MV-4-11 (cell line): ENCODE data around the gene CREG2.
"Not testable (repeated sequence)": the region's sequence is repeated elsewhere in the genome, so short reads cannot be mapped to it uniquely, and the experiment has no call there.

Experiments used
- DNase-seq: peaks from one replicate; lab custom pipeline; 2025; lab: John Stamatoyannopoulos, UW

CREG2 gene

GRCh38 chr2:101342625-101343008, 44.7 kb downstream of the CREG2 start:
- DNase-seq, result no peak

DNA sequence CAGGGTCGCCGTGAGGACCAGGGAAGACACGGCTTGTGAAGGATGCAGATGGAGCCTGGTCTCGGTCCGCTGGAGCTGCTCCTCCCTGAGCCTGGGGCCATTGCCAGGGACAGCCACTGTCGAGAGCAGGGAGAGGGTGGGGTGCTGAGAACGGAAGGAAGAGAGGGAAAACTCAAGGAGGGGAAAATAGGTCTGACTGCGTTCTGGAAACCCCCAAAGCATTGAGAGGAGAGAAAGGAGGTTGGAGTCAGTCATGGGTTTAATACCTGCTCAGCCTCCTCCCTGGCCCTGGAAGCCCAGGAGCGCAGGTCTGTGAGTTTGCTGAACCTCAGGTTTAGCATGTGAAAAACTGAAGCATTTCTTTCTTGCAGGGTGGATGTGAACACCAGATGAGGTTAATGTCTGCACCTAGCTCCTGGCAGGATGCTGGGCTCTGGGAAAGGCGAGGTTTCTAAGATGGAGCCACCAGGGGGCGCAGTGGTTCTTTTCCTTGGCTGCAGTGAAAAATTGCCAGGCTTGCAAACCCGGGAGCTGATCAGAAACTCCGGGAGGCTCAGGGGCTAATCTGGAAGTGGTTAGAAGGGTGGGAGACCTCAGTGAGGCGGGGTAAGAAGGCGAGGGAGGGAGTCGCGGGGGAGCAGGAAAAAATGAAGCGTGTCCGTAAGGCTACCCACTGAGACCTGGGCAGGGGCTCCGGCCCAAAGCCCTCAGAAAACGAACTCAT, 45.2 kb downstream of the CREG2 start:
- peak; percentile 45 for DNase-seq

DNA sequence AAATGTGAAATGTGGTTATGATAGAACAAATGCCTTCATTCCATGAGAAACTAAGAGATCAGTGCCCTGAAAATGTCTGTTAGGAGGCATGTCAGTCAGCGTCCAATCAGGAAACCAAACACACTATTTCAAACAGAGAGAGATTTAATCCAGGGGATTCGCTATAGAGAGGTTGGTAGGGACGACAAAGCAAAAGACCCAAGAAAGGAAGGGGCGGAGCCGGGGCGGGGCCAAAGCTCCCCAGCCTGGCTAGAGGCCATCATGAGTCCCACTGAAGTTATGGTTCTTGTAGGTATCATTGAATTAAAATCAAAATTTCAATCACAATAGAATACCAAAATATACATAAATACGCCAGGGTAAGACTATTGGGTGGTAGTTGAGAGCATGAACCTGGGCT, 45.9 kb downstream of the CREG2 start:
- DNase-seq, result no peak

- peak; percentile 73 for DNase-seq
Measured at GRCh38 chr2:101340141-101340551, 47.2 kb downstream of the CREG2 start.

- no peak for DNase-seq
Measured at GRCh38 chr2:101339266-101339880, 47.9 kb downstream of the CREG2 start.

GRCh38 chr2:101337877-101338276, 49.4 kb downstream of the CREG2 start:
- DNase-seq, result no peak

- DNase-seq, result no peak
Measured at GRCh38 chr2:101332885-101333766, 54.2 kb downstream of the CREG2 start.

DNA sequence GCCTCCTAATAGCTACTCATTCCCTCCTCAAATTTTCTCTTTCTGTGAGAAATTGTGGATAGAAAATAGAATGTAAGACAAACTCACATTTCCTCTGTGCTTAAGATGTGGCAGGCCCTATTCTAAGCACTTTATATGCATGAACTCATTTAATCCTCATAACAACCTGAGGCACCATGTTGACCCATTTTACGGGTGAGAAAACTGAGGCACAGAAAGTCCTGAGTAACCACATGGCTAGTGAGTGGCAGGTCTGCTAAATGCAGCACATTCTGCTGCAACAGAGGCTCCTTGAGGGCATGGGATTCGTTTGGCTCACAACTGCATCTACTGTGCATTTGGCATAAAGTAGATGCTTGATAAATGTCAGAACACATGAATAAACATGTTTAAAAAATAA, 56.1 kb downstream of the CREG2 start:
- DNase-seq, result no peak

DNA sequence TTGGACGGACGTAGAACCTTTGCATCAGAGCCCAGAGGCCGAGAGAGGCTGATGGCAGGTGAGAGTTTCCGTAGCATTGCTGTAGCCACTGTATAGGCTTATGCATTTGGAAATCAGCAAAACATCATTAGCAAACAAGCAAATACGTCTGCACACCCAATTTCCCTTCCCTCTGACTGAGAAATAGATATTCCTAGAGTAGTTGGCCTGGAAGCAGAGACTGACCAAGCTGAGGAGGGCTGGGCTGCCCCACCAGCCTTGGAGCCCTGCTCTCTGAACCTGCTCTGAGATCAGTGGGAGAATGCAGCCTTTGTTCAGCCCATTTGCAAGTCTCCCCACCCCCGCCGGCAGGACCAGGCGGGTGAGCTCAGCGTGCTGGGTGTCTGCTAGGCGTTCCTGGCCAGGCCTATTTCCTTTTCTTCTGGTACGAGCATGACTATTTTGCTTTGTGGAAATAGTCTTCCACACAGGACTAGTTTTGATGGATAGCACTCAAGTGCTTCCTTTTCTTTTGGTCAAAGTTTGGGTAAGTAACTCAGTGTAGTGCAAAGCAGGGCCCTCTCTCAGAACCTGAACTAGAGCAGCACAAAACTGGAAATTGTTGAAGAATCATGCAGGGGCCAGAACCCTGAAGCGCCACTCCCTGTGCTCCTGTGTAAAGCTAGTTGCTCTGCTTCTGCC, 56.9 kb downstream of the CREG2 start:
- no peak for DNase-seq

- DNase-seq, result no peak
Measured at GRCh38 chr2:101329026-101329425, 58.3 kb downstream of the CREG2 start.

DNA sequence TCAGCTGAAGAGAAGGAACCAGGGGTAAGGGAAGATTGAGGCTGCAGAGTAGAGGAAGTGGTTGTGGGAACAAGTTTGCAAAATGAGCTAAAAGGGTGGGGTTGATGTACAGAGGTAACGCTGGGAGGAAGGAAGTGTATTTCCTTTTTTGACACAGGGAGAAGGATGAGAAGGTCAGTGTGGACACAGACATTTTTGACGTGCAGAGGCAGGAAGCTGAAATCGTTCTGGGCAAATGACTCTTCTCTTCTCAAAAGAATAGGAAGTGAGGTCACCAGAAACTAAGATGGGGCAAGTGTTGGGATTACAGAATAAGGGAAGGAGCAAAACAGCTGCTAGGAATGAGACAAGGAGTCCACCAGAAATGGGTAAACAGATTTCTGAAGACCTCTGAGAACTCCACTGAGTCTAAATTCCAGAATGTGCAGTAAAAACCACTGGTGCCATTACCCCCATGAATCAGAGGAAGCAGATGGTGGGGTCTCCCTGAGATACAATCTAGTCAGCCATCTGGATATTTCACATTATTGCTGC, 58.8 kb downstream of the CREG2 start:
- DNase-seq, result peak; percentile 100

GRCh38 chr2:101327863-101328394, 59.4 kb downstream of the CREG2 start:
- no peak for DNase-seq

DNA sequence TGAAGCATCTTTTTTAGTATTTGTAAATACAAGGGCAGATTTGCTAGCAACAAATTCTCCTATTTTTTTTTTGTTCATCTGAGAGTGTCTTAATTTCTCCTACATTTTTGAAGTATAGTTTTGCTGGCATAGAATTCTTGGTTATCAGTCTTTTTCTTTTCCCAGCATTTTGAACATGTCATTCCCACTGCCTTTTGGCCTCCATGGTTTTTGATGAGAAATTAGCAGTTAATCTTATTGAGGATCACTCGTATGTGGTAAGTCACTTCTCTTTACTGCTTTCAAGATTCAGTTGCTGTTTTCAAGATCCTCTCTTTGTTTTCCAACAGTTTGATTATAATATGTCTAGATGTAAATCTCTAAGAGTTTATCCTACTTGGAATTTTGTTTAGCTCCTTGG, 61.9 kb downstream of the CREG2 start:
- DNase-seq, result peak; percentile 31

- DNase-seq, result not testable (repeated sequence)
Measured at GRCh38 chr2:101316568-101316967, 70.7 kb downstream of the CREG2 start.

DNA sequence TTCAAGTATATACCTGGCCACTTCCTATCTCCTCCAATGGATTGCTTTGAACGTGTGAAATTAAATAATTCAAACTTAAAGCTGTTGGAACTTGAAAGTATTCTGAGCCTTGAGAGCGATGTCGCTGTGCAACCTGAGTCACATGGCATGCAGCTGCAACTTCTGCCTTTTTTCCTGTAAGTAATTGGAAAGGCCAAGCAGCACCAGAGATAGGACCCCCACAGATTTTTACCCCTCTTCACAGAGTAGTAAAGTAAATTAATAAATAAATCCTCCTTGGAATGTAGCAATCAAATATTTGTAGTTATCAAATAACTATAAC, 75.6 kb downstream of the CREG2 start:
- no peak for DNase-seq

DNA sequence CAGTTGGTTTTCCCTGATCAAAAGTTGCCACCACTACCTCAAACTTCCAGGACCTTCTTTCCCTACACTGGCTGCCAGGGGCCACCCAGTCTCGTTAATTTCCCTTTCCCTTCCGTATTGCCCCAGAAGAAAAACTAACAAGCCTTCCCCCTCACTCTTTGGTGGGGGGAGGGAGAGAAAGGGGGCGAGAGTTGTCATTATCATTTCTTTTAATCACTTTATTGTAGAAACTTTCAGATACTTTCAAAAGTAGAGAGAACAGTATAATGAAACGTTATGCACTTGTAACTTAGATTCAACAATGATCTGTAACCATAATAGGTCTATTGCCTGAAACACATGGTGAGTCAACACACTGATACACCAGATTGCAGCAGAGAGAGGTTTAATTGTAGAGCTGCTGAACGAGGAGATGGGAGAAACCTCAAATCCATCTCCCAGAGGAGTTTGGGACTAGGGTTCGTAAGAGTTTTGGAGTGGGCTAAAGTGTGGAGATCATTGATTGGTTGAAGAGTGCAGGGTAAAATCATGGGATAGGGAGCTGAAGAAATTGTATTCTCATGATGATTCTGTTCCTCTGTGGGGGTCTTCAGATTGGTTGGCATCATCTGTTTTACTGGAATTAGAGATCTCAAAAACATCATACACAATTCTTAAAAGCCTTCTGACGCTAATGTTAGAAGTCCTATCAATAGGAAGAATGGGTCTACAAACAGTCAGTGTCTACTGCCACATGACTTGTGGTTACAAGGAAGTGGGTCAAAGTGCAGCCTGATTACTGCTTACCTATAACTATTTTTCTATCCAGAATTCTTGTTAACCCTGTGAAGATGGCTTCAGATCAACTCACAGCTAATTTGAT, 76.2 kb downstream of the CREG2 start:
- DNase-seq, result no peak

GRCh38 chr2:101310090-101310833, 77.0 kb downstream of the CREG2 start:
- no peak for DNase-seq

- peak; percentile 99 for DNase-seq
Measured at GRCh38 chr2:101308432-101309210, 78.7 kb downstream of the CREG2 start, which contains the start of gene RNF149. Gene RNF149 (minus strand): TSS chr2:101308701. CDS start chr2:101308588, 113 bp downstream.

DNA sequence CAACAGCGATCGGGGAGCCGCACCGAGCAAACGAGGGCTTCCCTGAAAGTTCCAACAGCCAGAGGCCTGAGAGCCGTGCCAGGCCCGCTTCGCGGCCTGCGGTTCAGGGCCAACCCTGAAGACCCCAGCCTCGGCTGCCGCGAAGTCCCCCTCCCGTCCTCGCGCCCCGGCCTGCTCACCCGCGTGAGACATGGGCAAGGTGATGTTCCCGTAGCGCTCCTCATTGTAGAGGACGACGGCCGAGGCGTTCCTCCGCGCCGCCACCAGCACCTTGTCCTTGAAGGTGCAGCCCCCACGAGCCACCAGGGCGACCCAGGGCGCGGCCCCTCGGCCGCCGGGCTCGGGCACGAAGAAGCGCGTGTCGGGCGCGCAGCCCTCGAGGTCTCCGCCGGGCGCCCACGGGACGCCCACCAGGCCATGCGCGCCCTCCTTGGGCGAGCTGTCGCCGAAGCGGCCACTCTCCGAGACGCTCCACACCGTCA, 79.3 kb downstream of the CREG2 start:
- no peak for DNase-seq
